Activated naive CD4-positive, alpha-beta T cell treated with Interleukin-2 at 50 U/mL for 16 hours (primary cell): Measurements from ENCODE around the gene KRT16.
"Not testable (repeated sequence)": the region's sequence is repeated elsewhere in the genome, so short reads cannot be mapped to it uniquely, and the experiment has no call there.

Experiments used
- DNase-seq: peaks from one replicate; pipeline ENCODE4 v3.0.0-alpha.2; 2020

Gene KRT16

DNA sequence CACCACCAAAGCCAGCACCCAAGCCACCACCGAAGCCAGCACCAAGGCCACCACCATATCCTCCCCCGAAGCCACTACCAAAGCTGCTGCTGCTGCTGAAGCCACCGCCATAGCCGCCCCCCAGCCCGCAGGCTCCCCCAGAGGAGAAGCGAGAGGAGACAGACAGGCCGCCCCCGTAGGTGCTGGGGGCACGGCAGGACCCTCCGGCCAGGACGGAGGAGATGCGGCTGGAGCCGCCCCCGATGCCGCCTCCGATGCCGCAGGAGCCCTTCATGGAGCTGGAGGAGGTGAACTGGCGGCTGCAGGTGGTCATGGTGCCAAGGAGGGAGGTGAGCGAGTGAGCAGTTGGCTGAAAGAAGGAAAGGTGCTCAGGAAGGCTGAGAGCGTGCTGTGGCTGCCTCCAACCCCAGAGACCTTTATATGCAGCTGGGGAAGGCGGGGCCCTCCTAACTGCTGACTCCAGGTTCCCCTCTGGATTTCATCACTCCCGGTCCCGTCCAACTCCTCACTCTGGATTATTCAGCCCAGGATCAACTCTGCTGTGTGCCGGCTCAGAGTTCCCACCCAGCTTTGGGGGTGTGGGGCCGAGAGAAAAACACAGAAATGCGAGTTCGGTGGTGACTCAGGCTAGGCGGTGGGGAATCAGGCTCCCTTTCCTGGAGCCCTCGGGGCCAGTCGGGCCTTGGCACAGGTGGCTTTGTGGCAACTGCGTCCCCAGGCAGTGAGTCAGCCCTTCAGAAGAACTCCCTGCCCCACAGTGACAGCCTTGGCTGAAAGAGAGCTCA, at the start of gene KRT16:
KRT16 (minus strand) TSS at position 392 of the 785 bp plus-strand sequence; CDS start at position 313, 79 bp downstream.
- not testable (repeated sequence) for DNase-seq

DNA sequence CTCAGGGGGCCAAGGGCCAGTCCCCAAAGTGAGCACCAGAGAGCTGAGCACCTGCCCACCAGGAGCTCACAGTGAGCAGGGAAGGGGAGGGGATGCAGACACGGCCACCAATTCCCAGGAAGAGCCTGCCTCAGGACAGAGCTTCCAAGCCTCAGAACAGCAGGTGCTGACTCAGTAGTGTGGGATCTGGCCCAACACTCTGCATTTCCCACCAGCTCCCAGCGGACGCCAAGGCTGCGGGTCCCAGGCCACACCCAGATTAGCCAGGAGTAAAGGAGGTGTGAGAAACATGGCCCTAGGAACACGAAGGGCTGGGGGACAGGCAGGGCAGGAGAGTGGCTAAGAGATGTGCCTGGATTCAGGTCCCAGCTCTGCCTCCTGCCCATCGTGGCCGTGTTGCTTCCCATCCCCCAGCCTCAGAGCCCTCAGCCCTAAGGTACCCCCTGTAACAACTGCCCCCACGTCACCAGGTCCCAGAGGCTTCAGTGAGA, 47.7 kb upstream of the KRT16 start:
- no peak for DNase-seq

DNA sequence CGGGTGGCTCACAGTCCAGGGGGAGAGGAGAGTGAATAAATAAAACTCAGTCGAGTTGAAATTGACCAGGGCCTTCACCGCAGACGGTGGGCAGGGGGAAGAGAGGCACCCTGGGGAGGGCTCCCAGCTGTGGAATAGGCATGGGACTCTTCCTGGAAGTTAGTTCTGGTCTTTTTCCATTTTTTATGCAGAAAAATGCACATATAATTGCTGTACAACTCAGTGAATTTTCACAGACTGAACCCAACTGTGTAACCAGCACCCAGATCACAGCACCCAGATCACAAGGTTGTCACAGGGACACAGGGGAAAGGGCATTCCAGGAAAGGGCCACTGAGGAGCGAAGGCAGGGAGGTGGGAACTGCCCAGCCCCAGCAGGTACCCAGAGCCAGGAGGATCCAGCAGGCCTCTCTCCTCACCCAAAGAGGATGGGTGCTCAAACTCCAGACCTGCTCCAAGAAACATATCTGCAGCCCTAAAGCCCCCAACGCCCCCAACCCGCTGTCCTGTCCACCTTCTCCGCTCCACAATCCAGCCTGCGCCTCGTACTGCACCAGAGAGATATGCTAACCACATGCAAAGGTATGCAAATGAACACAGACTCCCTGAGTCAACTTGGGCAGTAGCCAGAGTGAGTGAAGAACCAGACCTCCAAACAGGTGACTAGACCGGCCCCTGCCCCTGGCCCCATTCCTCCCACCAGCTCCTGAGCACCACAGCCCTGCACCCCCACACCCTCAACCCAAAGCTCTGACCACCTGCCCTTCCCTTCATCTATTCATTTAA, 47.1 kb upstream of the KRT16 start:
- no peak for DNase-seq

DNA sequence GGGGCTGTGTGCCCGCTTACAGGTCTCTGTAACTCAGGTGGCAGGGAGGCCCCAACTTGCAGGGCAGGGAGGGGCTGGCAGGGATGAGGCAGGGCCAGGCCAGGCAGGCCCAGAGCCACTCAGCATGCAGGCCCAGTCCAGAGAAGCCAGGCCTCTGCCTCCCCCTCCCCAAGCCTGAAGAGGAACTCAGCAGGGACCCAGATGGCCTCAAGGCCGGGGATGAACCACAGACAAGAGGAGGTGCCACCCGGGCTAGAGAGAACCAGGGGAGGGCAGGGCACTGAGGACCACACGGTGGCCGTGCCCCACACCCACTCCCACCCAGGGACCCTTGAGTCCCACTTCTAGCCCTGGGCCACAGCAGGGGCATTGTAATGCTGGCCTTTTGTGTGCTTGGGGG, 46.3 kb upstream of the KRT16 start:
- DNase-seq, result no peak

DNA sequence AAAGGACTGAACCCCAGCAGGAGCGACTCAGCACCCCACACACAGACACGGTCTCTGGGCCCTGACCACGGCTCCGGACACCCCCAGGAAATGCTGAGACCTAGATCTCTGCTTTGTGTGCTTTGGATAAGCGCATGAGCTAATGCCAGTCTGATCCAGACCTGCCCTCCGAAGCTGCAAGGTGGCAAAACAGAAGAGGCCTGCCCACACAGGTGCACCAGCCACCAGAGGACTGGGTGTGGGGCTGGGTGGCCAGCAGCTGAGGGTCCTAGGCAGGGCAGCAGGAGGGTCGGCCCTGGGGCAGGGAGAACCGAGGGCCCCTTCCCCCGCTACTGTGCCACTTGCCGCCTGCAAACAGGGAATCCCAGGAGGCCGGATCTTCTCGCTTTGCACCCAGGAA, 45.4 kb upstream of the KRT16 start:
- no peak for DNase-seq

DNA sequence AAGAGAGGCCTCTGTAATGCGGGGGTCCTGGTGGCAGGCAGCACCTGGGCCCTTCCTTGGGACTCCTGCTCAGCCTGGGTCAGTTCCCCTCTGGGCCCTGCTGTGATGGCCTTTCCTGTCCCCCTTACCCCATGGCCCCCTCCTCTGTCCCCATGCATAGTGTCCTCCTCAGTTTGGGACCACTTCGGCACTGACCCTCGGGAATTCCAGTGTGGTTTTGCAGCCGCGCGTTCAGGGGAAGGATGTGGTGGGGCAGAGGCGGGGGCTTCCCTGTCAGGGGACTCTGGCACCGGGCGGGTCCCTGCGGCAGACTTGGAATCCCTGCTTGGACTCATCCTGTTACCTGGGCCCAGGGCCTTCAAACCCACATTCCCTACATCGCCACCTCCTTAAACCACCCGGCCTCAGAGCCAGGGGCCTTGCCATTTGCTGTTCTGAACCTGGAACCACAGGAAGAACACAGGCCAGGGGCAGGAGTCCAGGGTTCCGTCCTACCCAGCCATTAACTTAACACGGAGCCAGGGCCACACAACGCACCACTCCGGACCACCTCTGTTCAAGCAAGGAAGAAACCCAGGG, 44.7 kb upstream of the KRT16 start:
- DNase-seq, result no peak

DNA sequence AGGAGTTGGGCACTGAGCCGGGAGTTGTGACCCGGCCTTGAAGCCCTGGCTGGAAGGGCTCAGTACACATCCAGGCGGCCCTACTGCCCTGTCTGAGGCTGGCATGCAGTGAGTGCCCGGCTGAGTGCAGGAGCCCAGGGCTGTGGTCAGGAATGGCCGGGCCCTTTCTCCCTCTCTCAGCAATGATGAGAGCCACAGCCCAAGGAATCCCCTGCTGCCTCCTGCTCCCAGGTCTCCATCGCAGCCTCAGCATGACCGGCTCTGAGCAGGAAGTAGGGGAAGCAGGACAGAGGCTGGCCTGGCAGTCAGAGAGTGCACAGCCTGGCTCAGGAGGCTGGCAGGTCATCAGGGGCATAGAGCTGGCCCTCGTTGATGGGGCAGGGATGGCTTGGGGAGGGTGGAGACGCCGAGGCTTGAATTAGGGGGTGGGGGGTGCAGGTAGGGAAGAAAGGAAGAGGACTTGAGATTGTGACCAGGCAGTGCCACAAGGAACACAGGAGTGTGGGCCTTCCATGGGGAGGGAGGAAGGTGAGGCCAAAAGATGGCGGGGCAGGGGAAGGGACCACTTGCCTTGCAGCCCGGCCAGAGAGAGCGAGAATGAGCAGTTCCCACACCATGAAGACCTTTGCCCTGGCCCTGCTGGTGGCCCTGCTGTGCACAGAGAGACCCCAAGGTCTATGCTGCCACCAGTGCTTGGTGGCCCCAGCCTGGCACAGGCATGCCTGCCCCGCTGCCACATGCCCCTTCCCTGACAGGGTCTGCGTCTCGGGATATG, 43.9 kb upstream of the KRT16 start:
- DNase-seq, result no peak

DNA sequence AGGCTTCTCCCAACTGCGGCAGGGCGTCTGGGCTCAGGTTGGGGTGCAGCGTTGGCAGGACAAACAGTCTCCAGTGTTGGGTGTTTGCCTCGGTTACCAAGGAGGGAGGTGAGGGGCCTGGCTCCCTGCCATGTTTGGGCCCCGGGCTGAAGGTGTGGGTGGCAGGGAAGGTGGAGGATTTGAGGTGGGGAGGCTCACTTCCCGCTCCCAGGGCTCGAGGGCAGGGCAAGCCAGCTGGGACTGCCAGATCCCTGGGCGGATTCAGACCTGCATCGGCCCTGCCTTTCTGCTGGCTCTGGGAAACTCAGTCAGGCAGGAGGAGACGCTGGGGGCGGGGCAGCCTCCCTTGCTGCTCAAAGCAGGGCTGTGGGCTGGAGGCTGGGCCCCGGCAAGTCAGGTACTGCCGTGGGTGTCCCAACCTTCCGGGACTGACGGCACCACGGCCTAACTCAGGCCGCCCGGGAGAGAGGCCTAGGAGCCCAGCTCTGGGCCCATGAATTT, 43.1 kb upstream of the KRT16 start:
- DNase-seq, result no peak

DNA sequence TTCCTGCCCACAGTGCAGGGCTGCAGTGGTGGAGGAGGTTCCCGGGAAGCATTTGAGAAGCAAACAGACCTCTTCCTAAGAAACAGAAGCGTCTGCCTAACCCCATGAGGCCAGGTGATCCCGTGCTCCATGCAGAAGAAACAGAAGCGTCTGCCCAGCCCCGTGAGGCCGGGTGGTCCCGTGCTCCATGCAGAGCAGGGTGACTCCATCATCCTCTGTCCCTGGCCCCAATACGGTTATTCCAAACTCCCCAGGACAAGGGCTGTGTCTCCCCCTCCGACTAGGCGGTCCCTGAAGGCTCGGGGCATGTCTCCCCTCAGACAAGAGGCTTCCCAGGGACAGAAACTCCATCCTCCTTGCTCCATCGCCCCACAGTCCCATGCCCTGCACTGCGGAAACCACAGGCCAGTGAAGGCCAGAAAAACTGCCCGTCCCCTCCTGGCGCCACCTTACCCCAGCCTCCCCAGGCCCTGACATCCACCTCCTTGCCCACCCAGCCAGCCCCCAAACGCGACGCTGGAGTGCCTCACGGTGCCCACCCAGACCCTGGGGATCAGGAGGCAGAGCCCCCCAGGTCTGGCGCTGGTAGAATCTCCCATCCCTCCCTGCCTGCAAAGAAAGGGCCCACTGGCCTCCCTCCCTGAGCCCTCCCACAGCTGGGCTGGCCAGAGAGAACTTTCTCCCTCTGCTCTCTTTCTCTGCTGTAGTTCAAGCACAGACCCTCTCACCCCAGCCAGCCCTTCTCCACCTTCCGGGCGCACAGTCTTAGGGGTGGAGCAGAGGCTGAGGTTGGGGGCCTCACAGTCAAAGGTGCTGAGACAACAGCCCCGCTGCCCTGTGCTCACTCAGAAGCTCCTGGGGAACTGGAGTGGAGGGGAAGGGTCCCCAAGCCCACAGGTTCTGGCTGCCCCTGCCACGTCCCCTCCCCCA, 42.4 kb upstream of the KRT16 start:
- DNase-seq, result no peak

DNA sequence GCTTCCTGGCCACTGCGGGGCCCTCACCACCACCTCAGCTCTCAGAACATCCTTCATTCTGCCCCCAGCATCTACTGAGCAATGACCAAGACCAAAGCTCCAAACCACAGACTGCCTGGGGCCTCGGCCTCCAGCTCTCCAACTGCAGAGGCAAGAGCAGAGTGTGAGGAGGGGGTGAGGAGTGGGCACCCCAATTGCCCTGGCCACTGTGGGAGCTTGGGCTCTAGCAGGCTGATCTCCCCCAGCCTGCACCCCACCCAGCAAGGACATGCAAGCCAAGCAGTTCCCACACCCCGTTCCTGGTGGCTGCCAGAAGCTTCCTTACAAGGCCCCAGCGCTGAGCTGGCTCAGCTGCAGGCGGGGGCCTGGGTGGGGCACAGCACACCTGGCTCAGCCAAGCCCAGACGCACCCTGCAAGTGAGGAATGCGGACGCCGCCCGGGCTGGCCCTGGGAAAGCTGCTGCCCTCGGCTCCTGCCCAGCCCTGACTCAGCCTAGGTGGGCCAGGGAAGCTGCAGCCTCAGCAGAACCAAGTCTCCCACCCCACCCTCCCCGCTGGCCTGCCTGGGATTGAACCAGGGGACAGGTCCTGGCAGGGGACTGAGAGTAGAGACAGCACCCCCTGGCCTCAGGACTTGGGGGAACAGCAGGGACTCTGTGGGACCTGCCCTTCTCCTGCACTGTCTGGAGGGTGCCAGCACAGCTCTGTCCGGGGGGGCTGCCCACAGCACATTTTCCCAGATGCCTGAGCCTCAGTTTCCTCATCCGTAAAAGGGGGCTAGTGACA, 41.5 kb upstream of the KRT16 start:
- DNase-seq, result no peak

DNA sequence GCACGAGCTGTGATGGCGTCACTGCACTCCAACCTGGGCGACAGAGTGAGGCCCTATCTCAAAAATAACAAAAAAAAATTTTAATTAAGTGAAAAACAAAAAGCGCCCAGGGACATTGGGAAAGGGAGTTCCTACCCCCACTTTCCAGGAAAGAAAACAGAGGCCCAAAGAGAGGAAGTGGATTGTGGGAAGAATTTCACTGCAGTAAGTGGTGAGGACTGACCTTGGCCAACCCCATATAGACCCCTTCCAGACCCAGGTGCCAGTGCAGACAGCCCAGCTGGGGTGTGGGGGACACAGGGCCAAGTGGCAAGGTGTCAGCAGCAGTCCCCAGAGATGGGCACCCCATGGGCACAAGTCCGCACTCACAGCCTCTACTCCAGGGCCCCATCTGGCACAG, 40.9 kb upstream of the KRT16 start:
- DNase-seq, result no peak

DNA sequence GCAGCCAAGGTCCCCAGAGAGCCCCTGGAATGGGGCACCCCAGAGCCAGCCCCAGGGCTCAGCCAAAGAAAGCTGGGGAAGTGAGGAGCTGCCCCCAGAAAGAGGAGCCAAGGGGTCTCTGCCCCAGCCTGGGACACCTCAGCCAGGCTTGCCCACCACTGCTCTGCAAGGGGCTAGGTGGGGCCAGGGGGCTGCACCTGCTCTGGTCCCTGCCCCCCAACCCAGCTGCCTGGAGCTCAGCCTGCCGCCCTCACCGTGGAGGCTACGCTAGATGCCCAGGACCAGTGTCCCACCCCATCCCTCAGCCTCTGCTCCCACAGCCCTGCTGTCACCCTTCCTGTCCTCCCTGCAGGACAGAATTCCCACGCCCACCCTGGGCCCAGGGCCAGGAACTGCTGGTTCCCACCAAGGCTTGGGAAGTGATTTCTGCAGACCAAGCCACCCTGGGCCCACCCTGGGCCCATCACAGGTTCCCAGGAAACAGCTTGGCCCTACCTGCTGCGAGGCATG, 39.9 kb upstream of the KRT16 start:
- DNase-seq, result no peak

DNA sequence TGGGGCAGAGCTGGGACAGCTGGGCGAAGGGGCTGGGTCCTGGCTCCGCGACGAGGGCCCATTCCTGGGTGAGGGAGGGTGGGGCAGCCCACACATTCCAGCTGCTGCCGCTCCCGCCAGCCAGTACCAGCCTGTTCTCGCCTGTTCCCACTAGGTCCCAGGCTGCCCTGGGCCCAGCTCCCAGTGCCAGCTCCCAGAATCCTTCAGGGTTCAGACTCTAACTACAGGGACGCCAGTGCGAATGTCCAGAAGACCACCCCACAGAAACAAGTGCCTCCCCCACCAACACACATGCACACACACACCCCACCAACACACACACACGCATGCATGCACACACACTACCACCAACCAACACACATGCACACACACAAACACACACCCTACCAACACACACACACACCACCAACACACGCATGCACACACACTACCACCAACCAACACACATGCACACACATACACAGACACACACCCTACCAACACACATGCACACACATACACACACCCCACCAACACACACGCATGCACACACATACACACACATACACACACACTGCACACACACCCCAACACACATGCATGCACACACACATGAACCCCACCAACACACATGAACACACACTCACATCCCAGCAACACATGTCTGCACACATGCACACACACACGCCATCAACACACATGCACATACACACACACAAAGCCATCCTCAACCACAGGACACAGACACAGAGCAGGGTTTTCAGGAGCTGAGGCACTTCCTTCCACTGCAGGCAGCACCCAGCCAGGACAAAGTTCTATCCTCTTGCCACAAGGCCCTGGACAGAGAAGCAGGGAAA, 39.3 kb upstream of the KRT16 start:
- DNase-seq, result no peak

DNA sequence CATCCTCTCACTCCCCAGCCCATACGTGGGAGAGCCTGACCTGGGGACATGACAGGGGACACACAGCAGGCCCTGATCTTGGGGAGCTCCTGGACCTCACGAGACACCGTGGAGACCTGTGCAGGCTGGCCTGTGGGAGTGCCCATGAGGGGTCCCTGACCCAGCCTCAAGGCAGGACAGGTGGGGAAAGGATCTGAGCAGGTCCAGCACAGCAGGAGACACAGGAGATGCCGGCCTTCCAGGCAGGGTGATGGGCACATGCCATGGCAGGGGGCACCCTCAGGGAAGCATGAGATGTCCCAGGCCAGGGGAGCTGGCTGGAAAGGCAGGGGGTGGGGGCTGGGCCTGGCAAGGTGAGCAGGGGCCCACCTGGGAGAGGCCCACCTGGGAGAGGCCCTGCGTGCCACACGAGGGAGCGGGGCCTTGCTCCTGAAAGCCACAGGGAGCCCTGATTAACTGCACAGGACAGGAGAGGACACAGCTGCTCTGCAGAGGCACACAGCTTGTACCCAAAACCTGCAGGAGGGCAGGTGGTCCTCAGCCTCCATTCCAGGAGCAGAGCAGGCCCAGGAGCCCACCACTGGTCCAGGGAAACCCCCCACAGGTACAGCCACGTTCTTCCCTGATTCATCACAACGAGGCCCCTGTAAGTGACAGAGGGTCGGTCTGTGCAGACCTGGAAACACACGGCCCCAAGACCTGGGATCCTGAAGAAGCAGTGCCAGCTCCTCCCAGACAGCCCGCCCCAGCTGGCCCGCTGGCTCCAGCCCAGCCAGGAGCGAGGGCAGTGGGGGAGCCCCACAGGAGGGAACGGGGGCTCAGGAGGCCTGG, 38.4 kb upstream of the KRT16 start:
- no peak for DNase-seq

DNA sequence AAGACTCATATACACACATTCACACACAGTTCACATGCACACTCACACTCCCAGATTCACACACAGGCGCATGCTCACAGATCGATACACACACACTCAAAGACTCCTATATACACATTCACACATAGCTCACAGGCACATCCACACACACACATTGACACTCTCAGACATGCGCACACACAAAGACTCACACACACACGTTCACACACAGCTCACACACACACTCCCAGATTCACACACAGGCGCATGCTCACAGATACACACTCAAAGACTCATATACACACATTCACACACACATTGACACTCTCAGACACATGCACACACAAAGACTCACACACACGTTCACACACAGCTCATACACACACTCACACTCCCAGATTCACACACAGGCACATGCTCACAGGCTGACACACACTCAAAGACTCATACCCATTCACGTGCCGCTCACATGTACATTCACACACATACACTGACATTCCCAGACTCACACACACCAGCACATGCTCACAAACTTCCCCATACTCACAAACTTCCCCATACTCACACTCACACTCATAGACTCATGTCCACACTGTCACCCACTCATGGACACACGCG, 37.5 kb upstream of the KRT16 start:
- DNase-seq, result no peak

DNA sequence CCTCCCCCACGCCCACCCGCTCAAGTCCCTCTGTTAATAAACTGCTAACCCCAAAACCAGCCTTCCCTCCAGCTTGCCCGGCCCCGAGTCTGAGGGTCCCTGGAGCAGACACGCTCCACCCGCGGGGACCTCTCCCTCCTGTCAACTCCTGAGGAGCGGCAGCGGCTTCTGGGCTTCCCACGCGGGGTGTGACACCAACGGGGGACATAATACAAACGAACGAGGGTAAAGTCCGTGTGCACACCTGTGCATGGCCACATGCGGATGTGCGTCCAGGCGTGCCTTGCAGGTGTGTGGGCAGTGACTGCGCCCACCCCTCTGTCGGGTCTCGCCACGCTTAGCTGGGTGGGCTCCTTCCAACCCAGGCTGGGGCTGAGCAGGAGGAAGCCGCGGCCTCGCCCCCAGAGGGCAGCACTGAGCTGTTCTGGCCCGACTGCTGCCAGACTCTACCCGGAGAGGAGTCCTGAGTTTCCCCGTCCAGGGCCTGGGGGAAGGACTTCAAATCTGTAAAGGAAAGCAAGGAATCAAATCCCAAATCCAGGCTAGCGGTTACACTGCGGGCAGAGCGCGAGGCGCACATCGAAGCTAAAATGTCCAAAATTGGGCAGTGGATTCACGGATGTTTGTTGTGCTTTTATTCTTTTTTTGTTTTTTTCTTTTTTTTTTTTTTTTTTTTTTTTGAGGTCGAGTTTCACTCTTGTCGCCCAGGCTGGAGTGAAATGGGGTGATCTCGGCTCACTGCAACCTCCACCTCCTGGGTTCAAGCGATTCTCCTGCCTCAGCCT, 36.0 kb upstream of the KRT16 start:
- DNase-seq, result peak; percentile 85

DNA sequence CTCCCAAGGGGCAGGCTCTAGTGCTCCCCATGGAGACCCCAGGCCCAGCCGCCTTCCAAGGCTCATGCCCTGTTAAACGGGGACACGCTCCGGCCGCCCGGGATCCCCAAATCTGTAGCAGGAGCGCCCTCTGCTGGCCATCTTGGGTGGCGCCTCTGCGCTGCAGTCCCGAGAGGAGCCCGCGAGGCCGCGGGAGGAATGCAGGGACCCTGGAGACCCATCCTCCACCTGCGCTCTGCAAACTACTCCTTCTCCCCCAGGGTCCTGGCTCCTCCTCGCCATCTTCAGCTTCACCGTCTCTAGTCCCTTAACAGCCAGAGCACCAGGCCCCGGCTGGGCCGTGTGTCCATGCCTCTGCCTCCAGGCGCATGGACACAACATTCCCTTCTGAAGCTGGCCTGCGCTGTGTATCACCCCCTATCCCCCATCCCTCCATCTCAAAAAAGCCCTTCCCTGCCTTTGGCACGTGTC, 35.4 kb upstream of the KRT16 start:
- peak; percentile 89 for DNase-seq
